PC-3 (cell line): Measurements from ENCODE around the gene PDZD2.

ENCODE experiments used
- EZH2phosphoT487 ChIP-seq: fragments of 300-600 bp; sonication (generic); IDR thresholded peaks from 2 replicates; pipeline ENCODE4 v1.6.1; 2018; ENCODE audit warnings: mild to moderate bottlenecking, antibody characterized with exemption, low read length, borderline replicate concordance
- TF ChIP-seq, protein P1 (sequence below): fragments of 300-600 bp; sonication (generic); conservative IDR thresholded peaks from 2 replicates; pipeline ENCODE4 v1.5.1; 2017; ENCODE audit warnings: antibody characterized with exemption, low read depth, mild to moderate bottlenecking, low read length

DNA sequence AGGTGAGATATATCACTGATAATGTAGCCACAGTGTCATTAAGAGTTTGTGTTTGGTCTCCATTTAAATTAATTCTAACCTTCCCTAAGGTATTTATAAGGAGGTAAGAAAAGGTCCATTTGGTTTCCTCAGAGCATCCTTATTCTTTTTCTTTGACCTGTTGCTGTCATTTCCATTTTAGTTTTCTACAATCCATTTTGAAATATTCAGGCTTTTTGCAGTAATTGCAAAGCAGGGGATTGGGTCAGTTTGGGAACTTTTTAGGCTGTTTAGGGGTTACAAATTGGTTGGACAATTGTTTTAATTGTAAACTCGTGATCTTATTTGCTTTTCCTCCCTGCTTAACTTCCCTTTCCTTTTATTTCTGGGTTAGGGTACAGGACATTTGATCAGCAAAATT is 42.6 kb upstream of the PDZD2 start:
- TF ChIP-seq, protein P1, sequence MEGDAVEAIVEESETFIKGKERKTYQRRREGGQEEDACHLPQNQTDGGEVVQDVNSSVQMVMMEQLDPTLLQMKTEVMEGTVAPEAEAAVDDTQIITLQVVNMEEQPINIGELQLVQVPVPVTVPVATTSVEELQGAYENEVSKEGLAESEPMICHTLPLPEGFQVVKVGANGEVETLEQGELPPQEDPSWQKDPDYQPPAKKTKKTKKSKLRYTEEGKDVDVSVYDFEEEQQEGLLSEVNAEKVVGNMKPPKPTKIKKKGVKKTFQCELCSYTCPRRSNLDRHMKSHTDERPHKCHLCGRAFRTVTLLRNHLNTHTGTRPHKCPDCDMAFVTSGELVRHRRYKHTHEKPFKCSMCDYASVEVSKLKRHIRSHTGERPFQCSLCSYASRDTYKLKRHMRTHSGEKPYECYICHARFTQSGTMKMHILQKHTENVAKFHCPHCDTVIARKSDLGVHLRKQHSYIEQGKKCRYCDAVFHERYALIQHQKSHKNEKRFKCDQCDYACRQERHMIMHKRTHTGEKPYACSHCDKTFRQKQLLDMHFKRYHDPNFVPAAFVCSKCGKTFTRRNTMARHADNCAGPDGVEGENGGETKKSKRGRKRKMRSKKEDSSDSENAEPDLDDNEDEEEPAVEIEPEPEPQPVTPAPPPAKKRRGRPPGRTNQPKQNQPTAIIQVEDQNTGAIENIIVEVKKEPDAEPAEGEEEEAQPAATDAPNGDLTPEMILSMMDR = no peak
- no peak for TF ChIP-seq EZH2phosphoT487
